Activated T-helper 1 cell treated with anti-CD3 and anti-CD28 coated beads, Interleukin-12 subunit alpha, Interleukin-12 subunit beta, Interleukin-2, Interleukin-4 antibody, amounts not matched to agents 30 ng/mL and 10 ng/mL and 1 ng/mL, durations not matched to agents 14 hours and 24 hours and 36 hours (primary cell): Measurements from ENCODE around the gene FAM216B. TPM values are rescaled to one million over a fixed set of nuclear protein-coding genes. Genes with fewer than 3 reads are reported as not detected.

ENCODE experiments used
- DNase-seq: peaks from one replicate; pipeline ENCODE4 v3.0.0; 2021; ENCODE audit warnings: low spot score
- H3K27ac Mint-ChIP-seq: one replicate; pipeline ENCODE4 v1.8.0; 2021; ENCODE audit warnings: mild to moderate bottlenecking, mixed read lengths
- H3K27me3 Mint-ChIP-seq: one replicate; pipeline ENCODE4 v1.8.0; 2022; ENCODE audit warnings: mild to moderate bottlenecking, moderate library complexity, mixed read lengths; ENCODE audit not compliant: insufficient read depth
- H3K36me3 Mint-ChIP-seq: one replicate; pipeline ENCODE4 v1.8.0; 2021; ENCODE audit warnings: low read depth, mixed read lengths
- H3K4me1 Mint-ChIP-seq: one replicate; pipeline ENCODE4 v1.8.0; 2021; ENCODE audit warnings: low read depth, mixed read lengths
- H3K4me3 Mint-ChIP-seq: one replicate; pipeline ENCODE4 v1.8.0; 2021; ENCODE audit warnings: mild to moderate bottlenecking, moderate library complexity, mixed read lengths
- H3K9me3 Mint-ChIP-seq: one replicate; pipeline ENCODE4 v1.8.0; 2021; ENCODE audit warnings: mixed read lengths
- intact Hi-C: fragments of 100-400 bp; cut with micrococcal nuclease; formaldehyde crosslinking; loops from one replicate; pipeline ENCODE4 v1.15.1; 2024
- total RNA-seq: library from RNA; stranded (reverse); gene quantifications from 2 replicates; pipeline ENCODE4 v1.2.3, GENCODE V29; 2022

FAM216B gene
- total RNA-seq, 1 donor from 2014 or later = not detected

DNA sequence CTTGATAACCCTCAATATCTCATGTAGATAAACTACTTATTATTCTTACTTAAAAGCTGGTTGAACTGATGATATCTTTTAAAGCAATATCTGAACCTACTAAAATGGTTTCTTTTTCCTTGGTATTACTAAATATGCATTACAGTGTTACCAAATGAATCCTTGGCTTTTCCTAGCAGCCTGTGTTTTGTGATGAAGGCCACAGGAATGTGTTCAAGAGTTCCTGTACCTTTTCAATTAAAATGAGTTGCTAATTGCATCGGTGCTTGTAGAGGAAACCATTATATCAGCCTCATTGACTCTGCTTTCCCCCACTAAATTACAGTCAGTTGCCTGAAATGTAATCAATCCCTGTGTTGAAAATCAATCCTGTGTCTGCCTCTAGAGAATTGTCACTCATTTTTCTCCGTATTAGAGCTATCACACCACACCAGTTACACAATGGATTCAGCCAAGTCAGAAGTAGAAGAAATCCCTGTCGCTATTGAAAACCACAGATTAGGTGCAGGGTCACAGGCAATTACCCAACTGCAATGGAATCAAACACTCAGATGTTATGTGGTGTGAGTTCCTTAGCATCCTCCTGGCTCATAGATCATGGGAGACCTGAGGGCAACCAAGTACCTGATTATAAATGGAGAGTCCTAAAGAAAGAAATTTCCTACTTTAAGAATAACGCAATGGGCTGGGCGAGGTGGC is 13.3 kb downstream of the FAM216B start:
- Mint-ChIP-seq H3K4me1 (no peaks in the 10 kb centered on the region), H3K27ac (no peak overlapping the region), H3K27me3 (peaks cover 14% of the 10 kb centered on the region), H3K9me3 (no peaks in the 10 kb centered on the region), H3K36me3 (no peaks in the 10 kb centered on the region), H3K4me3 (no peak overlapping the region)
- intact Hi-C loops = no loop called here
- DNase-seq = no peak

GRCh38 chr13:42795666-42796065 is 14.3 kb downstream of the FAM216B start:
- H3K9me3 Mint-ChIP-seq = no peaks in the 10 kb centered on the region

GRCh38 chr13:42796747-42797356 is 15.5 kb downstream of the FAM216B start:
- H3K36me3 Mint-ChIP-seq = no peaks in the 10 kb centered on the region
- peaks cover 19% of the 10 kb centered on the region for H3K27me3 Mint-ChIP-seq
- H3K9me3 Mint-ChIP-seq = no peaks in the 10 kb centered on the region

More at GRCh38 chr13:42795666-42796065, 14.3 kb downstream of the FAM216B start:
- intact Hi-C loops = no loop called here
- Mint-ChIP-seq H3K36me3 (no peaks in the 10 kb centered on the region), H3K4me3 (no peak overlapping the region), H3K4me1 (no peaks in the 10 kb centered on the region), H3K27me3 (peaks cover 19% of the 10 kb centered on the region), H3K27ac (no peak overlapping the region)
- no peak for DNase-seq

DNA sequence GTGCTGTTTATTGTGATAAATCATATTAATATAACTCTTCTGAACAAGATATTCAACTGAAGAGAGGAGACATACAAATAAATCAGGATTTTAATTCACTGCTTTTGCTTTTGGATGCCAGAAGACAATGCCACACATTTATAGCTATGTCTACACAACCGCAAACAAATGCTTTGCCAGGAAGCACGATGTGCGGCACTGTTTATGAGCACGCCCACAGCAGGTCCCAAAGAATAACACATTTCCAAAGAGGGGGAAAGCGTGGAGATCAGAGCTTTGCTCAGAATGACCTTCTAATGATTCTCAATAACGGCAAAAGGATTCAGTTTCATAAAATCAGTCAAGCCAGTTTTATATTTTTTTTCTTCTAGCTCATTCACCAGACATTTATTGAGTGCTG is 16.7 kb downstream of the FAM216B start:
- no peaks in the 10 kb centered on the region for H3K4me1 Mint-ChIP-seq
- H3K4me3 Mint-ChIP-seq = no peak overlapping the region
- intact Hi-C loops = no loop called here
- DNase-seq = no peak
- no peak overlapping the region for H3K27ac Mint-ChIP-seq
- peaks cover 19% of the 10 kb centered on the region for H3K27me3 Mint-ChIP-seq
- H3K36me3 Mint-ChIP-seq = no peaks in the 10 kb centered on the region
- H3K9me3 Mint-ChIP-seq = no peaks in the 10 kb centered on the region

More at GRCh38 chr13:42796747-42797356, 15.5 kb downstream of the FAM216B start:
- no peak overlapping the region for H3K4me3 Mint-ChIP-seq
- intact Hi-C loops = no loop called here
- DNase-seq = no peak
- no peaks in the 10 kb centered on the region for H3K4me1 Mint-ChIP-seq
- no peak overlapping the region for H3K27ac Mint-ChIP-seq

GRCh38 chr13:42800109-42800643 is 18.8 kb downstream of the FAM216B start:
- DNase-seq = no peak
- no peaks in the 10 kb centered on the region for H3K4me1 Mint-ChIP-seq
- no peaks in the 10 kb centered on the region for H3K36me3 Mint-ChIP-seq
- no peak overlapping the region for H3K4me3 Mint-ChIP-seq
- H3K9me3 Mint-ChIP-seq = no peaks in the 10 kb centered on the region
- intact Hi-C loops = loop anchor here (10.0 kb wide), 1 partner anchor 205 kb away; no protein-coding TSS in a partner anchor
- peaks cover 16% of the 10 kb centered on the region for H3K27me3 Mint-ChIP-seq
- H3K27ac Mint-ChIP-seq = no peak overlapping the region

- intact Hi-C loops = loop anchor here (10.0 kb wide), 1 partner anchor 209 kb away; no protein-coding TSS in a partner anchor
- Mint-ChIP-seq H3K4me1 (no peaks in the 10 kb centered on the region), H3K4me3 (no peak overlapping the region), H3K27ac (no peak overlapping the region), H3K27me3 (peaks cover 7% of the 10 kb centered on the region), H3K9me3 (no peaks in the 10 kb centered on the region), H3K36me3 (no peaks in the 10 kb centered on the region)
- DNase-seq = no peak
Measured at GRCh38 chr13:42803563-42804204, 22.3 kb downstream of the FAM216B start.

GRCh38 chr13:42804244-42804874 is 23.0 kb downstream of the FAM216B start:
- DNase-seq = no peak
- Mint-ChIP-seq H3K4me3 (no peak overlapping the region), H3K9me3 (no peaks in the 10 kb centered on the region), H3K36me3 (no peaks in the 10 kb centered on the region), H3K4me1 (no peaks in the 10 kb centered on the region), H3K27ac (no peak overlapping the region), H3K27me3 (peaks cover 5% of the 10 kb centered on the region)
- intact Hi-C loops = loop anchor here (10.0 kb wide), 1 partner anchor 210 kb away; no protein-coding TSS in a partner anchor

- no peak for DNase-seq
- H3K4me3 Mint-ChIP-seq = no peak overlapping the region
- intact Hi-C loops = loop anchor here (5.0 to 10.0 kb wide), 2 partner anchors 212 to 310 kb away; no protein-coding TSS in a partner anchor
- H3K9me3 Mint-ChIP-seq = no peaks in the 10 kb centered on the region
- no peaks in the 10 kb centered on the region for H3K4me1 Mint-ChIP-seq
- no peak overlapping the region for H3K27ac Mint-ChIP-seq
- H3K36me3 Mint-ChIP-seq = no peaks in the 10 kb centered on the region
- peaks cover 3% of the 10 kb centered on the region for H3K27me3 Mint-ChIP-seq
Measured at GRCh38 chr13:42807241-42807640, 25.9 kb downstream of the FAM216B start.

DNA sequence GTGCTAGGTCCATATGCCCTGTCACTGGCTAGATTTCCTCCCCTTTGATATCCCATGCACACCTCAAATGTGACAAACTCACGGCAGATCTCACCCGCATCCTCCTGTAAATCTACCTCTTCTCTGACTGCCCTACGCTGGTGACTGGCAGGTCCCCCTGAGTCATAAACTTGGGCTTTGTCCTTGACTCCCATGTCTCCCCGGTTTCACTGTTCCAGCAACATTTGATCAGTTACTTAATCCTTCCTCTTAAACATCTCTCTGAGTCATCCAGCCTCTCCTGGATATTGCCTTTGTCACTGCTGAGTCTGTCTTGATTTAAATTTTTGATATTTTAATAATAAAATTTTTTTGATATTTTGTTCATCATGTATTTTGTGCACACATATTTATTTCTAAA is 26.5 kb downstream of the FAM216B start:
- no peak overlapping the region for H3K27ac Mint-ChIP-seq
- H3K27me3 Mint-ChIP-seq = peaks cover 3% of the 10 kb centered on the region
- H3K4me3 Mint-ChIP-seq = no peak overlapping the region
- no peak for DNase-seq
- H3K4me1 Mint-ChIP-seq = no peaks in the 10 kb centered on the region
- intact Hi-C loops = loop anchor here (5.0 to 10.0 kb wide), 2 partner anchors 213 to 311 kb away; no protein-coding TSS in a partner anchor
- H3K36me3 Mint-ChIP-seq = no peaks in the 10 kb centered on the region
- no peaks in the 10 kb centered on the region for H3K9me3 Mint-ChIP-seq

DNA sequence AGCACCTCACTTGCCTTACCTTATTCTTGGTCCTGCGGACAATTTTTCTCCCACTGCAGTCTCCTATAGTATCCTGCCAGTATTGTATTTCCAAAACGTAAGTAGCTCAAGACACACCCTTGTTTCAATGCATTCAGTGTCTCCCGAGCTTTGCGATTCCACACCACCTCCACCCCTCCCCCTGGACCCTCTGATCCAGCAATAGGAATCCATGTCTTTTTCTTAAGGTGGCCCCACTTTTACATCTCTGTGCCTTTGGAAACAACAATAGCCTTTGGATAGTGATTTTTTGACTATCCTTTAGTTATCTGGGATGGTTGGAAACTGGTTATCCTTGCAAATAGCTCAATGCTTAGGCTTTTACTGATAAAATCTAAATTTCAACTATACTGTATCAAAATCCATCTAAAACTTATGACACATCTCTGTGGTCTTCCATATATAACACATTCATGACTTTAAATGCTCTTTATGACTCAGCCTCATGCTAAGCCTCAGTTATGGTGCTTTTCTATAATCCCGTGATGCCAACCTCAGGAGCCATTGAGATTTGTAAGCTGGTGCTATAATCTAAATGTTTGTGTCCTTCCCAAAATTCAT is 27.1 kb downstream of the FAM216B start:
- H3K9me3 Mint-ChIP-seq = no peaks in the 10 kb centered on the region
- intact Hi-C loops = loop anchor here (5.0 to 10.0 kb wide), 2 partner anchors 214 to 311 kb away; no protein-coding TSS in a partner anchor
- H3K27ac Mint-ChIP-seq = no peak overlapping the region
- H3K4me1 Mint-ChIP-seq = no peaks in the 10 kb centered on the region
- H3K36me3 Mint-ChIP-seq = no peaks in the 10 kb centered on the region
- no peak overlapping the region for H3K4me3 Mint-ChIP-seq
- H3K27me3 Mint-ChIP-seq = peaks cover 3% of the 10 kb centered on the region
- no peak for DNase-seq

DNA sequence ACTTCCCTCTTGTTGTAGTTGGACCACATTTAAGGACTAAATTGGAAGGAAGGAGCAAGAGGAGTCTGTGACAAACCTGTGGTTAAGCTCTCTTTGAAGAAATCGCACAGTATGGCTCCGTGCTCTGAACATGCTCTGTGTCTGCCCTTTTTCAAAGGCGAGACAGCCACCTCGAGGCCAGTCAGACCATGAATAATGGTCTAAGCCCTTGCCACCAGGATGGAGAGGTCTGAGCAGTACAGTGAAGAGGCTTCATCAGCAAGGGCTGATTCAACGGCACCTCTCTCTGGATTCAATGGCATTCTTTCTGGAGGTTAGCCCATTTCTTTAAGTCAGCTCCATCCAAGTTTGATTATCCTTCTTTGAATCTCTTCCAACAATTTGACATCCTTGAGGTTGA is 30.9 kb downstream of the FAM216B start:
- no peaks in the 10 kb centered on the region for H3K4me1 Mint-ChIP-seq
- H3K27ac Mint-ChIP-seq = no peak overlapping the region
- intact Hi-C loops = no loop called here
- peaks cover 10% of the 10 kb centered on the region for H3K27me3 Mint-ChIP-seq
- no peak for DNase-seq
- no peak overlapping the region for H3K4me3 Mint-ChIP-seq
- no peaks in the 10 kb centered on the region for H3K36me3 Mint-ChIP-seq
- H3K9me3 Mint-ChIP-seq = no peaks in the 10 kb centered on the region

GRCh38 chr13:42814868-42815267 is 33.5 kb downstream of the FAM216B start:
- Mint-ChIP-seq H3K4me1 (no peaks in the 10 kb centered on the region), H3K27ac (peak overlapping the region; percentile 13), H3K4me3 (no peak overlapping the region), H3K36me3 (no peaks in the 10 kb centered on the region), H3K9me3 (no peaks in the 10 kb centered on the region), H3K27me3 (peaks cover 10% of the 10 kb centered on the region)
- no peak for DNase-seq
- intact Hi-C loops = no loop called here
